BE2C (cell line): ENCODE measurements around the gene C16orf74.

Source experiments
- DNase-seq: peaks from one replicate; pipeline ENCODE4 v3.0.0-alpha.2; 2020
- H3K27me3 ChIP-seq: fragments of 250-450 bp; sonication (Bioruptor Pico); 2 replicates; pipeline ENCODE4 v1.5.1; 2020; ENCODE audit warnings: mild to moderate bottlenecking
- H3K36me3 ChIP-seq: fragments of 250-450 bp; sonication (Bioruptor Pico); 2 replicates; pipeline ENCODE4 v1.5.1; 2020; ENCODE audit warnings: mild to moderate bottlenecking
- H3K4me1 ChIP-seq: fragments of 250-450 bp; sonication (Bioruptor Pico); 2 replicates; pipeline ENCODE4 v1.5.1; 2020
- H3K4me3 ChIP-seq: 2 replicates; pipeline ENCODE4 v1.5.1; 2011; ENCODE audit warnings: low read depth, low read length
- H3K9me3 ChIP-seq: fragments of 250-450 bp; sonication (Bioruptor Pico); 2 replicates; pipeline ENCODE4 v1.5.1; 2020
- CTCF ChIP-seq: IDR thresholded peaks from 2 replicates; pipeline ENCODE4 v1.5.1; 2012; ENCODE audit warnings: mild to moderate bottlenecking, low read depth, low read length

C16orf74 gene

GRCh38 chr16:85704011-85704410 is 46.9 kb downstream of the C16orf74 start:
- no peak overlapping the region for H3K4me3 ChIP-seq
- H3K27me3 ChIP-seq: no peaks in the 10 kb centered on the region
- no peaks in the 10 kb centered on the region for H3K36me3 ChIP-seq
- no peaks in the 10 kb centered on the region for H3K4me1 ChIP-seq
- DNase-seq: no peak
- H3K9me3 ChIP-seq: no peaks in the 10 kb centered on the region
- TF ChIP-seq CTCF: no peak

- no peak for DNase-seq
- Histone ChIP-seq H3K36me3 (no peaks in the 10 kb centered on the region), H3K4me3 (no peak overlapping the region), H3K9me3 (no peaks in the 10 kb centered on the region), H3K4me1 (no peaks in the 10 kb centered on the region), H3K27me3 (no peaks in the 10 kb centered on the region)
- TF ChIP-seq CTCF: no peak
These were observed 51.3 kb downstream of the C16orf74 start for GRCh38 chr16:85699628-85700027.

GRCh38 chr16:85698935-85699558 is 51.8 kb downstream of the C16orf74 start:
- TF ChIP-seq CTCF: no peak
- H3K27me3 ChIP-seq: no peaks in the 10 kb centered on the region
- no peaks in the 10 kb centered on the region for H3K36me3 ChIP-seq
- H3K4me1 ChIP-seq: no peaks in the 10 kb centered on the region
- DNase-seq: no peak
- no peak overlapping the region for H3K4me3 ChIP-seq
- H3K9me3 ChIP-seq: no peaks in the 10 kb centered on the region

GRCh38 chr16:85698459-85698891 is 52.4 kb downstream of the C16orf74 start:
- Histone ChIP-seq H3K9me3 (no peaks in the 10 kb centered on the region), H3K4me1 (no peaks in the 10 kb centered on the region), H3K36me3 (no peaks in the 10 kb centered on the region), H3K27me3 (no peaks in the 10 kb centered on the region), H3K4me3 (no peak overlapping the region)
- no peak for TF ChIP-seq CTCF
- no peak for DNase-seq

- H3K4me1 ChIP-seq: no peaks in the 10 kb centered on the region
- no peak for DNase-seq
- H3K9me3 ChIP-seq: no peaks in the 10 kb centered on the region
- no peaks in the 10 kb centered on the region for H3K27me3 ChIP-seq
- no peak for TF ChIP-seq CTCF
- no peaks in the 10 kb centered on the region for H3K36me3 ChIP-seq
- H3K4me3 ChIP-seq: no peak overlapping the region
These were observed 53.5 kb downstream of the C16orf74 start for GRCh38 chr16:85697431-85697830.

GRCh38 chr16:85696781-85697180 is 54.1 kb downstream of the C16orf74 start:
- H3K27me3 ChIP-seq: no peaks in the 10 kb centered on the region
- no peak overlapping the region for H3K4me3 ChIP-seq
- no peak for TF ChIP-seq CTCF
- H3K4me1 ChIP-seq: no peaks in the 10 kb centered on the region
- no peaks in the 10 kb centered on the region for H3K9me3 ChIP-seq
- H3K36me3 ChIP-seq: no peaks in the 10 kb centered on the region
- DNase-seq: no peak
